SHP77 (cell line): Measurements from ENCODE around the gene ANKRD31.

ENCODE experiments used
- DNase-seq, 2 experiments: peaks; one replicate each; lab custom pipeline; 2025; lab: John Stamatoyannopoulos, UW

ANKRD31 gene

GRCh38 chr5:75031366-75031765 lies 205.3 kb downstream of the ANKRD31 start:
- no peak for DNase-seq

GRCh38 chr5:75028090-75028489 lies 208.6 kb downstream of the ANKRD31 start:
- no peak for DNase-seq

GRCh38 chr5:75023368-75024159 lies 213.1 kb downstream of the ANKRD31 start:
- DNase-seq = no peak

GRCh38 chr5:75021800-75022199 lies 214.9 kb downstream of the ANKRD31 start:
- DNase-seq = no peak

- no peak for DNase-seq
Observed at GRCh38 chr5:75021219-75021618, 215.5 kb downstream of the ANKRD31 start.

GRCh38 chr5:75020016-75020656 lies 216.5 kb downstream of the ANKRD31 start:
- no peak for DNase-seq

GRCh38 chr5:75018805-75019587 lies 217.7 kb downstream of the ANKRD31 start:
- no peak for DNase-seq
